Astrocyte (in vitro differentiated cells and primary cell): Measurements from ENCODE around the gene FILIP1L.

ENCODE experiments used
- EZH2 ChIP-seq: IDR thresholded peaks from 2 replicates; pipeline ENCODE4 v1.6.1; 2012; ENCODE audit warnings: mild to moderate bottlenecking, low read length, inconsistent platforms; ENCODE audit not compliant: insufficient read depth
- TF ChIP-seq, protein P1 (sequence below): IDR thresholded peaks from 2 replicates; pipeline ENCODE4 v1.5.1; 2011; ENCODE audit warnings: low read depth, mild to moderate bottlenecking, inconsistent platforms, low read length, moderate library complexity; ENCODE audit not compliant: insufficient read depth

DNA sequence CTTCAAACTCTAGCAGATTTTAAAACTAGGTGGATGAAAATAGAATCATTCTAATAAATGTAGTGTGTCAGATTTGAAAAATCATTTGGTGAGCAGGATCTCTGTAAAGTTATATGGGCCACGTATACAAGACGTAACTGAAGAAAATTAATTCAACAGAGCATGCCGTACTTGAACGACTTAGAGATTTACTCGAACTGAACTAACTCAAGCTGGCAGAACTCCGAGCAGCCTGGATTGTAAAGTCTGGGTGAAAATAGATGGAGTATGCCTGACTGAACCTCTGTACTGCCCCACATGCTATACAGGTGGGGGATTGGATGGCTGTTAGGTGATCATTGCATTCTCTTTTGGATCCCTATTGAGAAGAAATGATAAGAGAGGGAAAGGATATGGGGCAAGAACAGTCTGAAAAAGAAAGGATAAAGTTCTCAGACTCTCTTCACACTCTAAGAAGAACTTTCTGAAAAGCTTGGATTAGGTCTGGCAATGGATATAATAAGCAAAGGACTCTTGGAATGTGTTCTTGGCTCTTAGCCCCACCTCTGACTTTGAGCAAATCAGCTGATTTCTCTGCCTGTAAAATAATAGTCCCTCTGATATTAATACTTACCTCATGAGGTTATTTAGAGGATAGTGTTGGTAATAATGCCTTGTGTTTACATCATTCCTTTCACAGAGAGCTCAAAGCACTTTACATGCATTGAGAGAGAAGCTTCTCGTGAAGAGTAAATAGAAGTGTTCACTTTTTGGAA lies 147.5 kb downstream of the FILIP1L start:
- no peak for TF ChIP-seq EZH2
- TF ChIP-seq, protein P1, sequence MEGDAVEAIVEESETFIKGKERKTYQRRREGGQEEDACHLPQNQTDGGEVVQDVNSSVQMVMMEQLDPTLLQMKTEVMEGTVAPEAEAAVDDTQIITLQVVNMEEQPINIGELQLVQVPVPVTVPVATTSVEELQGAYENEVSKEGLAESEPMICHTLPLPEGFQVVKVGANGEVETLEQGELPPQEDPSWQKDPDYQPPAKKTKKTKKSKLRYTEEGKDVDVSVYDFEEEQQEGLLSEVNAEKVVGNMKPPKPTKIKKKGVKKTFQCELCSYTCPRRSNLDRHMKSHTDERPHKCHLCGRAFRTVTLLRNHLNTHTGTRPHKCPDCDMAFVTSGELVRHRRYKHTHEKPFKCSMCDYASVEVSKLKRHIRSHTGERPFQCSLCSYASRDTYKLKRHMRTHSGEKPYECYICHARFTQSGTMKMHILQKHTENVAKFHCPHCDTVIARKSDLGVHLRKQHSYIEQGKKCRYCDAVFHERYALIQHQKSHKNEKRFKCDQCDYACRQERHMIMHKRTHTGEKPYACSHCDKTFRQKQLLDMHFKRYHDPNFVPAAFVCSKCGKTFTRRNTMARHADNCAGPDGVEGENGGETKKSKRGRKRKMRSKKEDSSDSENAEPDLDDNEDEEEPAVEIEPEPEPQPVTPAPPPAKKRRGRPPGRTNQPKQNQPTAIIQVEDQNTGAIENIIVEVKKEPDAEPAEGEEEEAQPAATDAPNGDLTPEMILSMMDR, result no peak
